Measurements from ENCODE around the gene PKP4.

The PKP4 gene

GRCh38 chr2:158725441-158725891 is 268.7 kb downstream of the PKP4 start:
- Histone ChIP-seq H3K9me3 (ENCODE audit: severe bottlenecking) (no peaks in the 10 kb centered on the region), H3K4me3 (ENCODE audit: severe bottlenecking) (no peak overlapping the region), H3K27ac (ENCODE audit: poor library complexity, severe bottlenecking) (no peak overlapping the region), H3K27me3 (ENCODE audit: insufficient read depth, poor library complexity, severe bottlenecking) (no peaks in the 10 kb centered on the region), H3K4me1 (ENCODE audit: insufficient read depth, poor library complexity, severe bottlenecking) (peaks cover 19% of the 10 kb centered on the region), H3K36me3 (ENCODE audit: low read depth) (no peaks in the 10 kb centered on the region)
- DNase-seq (ENCODE audit: low spot score), result no peak
- peak; percentile 41; the same call in 2 of the 3 replicates for ATAC-seq (ENCODE audit: low read depth)
- no peak for TF ChIP-seq CTCF (IDR thresholded peaks at IDR 0.05; ENCODE audit: poor library complexity, severe bottlenecking)

- Histone ChIP-seq H3K36me3 (ENCODE audit: low read depth) (no peaks in the 10 kb centered on the region), H3K27me3 (ENCODE audit: insufficient read depth, poor library complexity, severe bottlenecking) (no peaks in the 10 kb centered on the region), H3K4me1 (ENCODE audit: insufficient read depth, poor library complexity, severe bottlenecking) (peaks cover 19% of the 10 kb centered on the region), H3K9me3 (ENCODE audit: severe bottlenecking) (no peaks in the 10 kb centered on the region), H3K4me3 (ENCODE audit: severe bottlenecking) (no peak overlapping the region), H3K27ac (ENCODE audit: poor library complexity, severe bottlenecking) (no peak overlapping the region)
- ATAC-seq (ENCODE audit: low read depth) (no peak), DNase-seq (ENCODE audit: low spot score) (no peak)
- no peak for TF ChIP-seq CTCF (IDR thresholded peaks at IDR 0.05; ENCODE audit: poor library complexity, severe bottlenecking)
Measured at GRCh38 chr2:158726911-158727592, 270.3 kb downstream of the PKP4 start.

- DNase-seq (ENCODE audit: low spot score) (no peak), ATAC-seq (ENCODE audit: low read depth) (no peak)
- no peak overlapping the region for H3K4me3 ChIP-seq (ENCODE audit: severe bottlenecking)
- H3K9me3 ChIP-seq (ENCODE audit: severe bottlenecking), result no peaks in the 10 kb centered on the region
- H3K4me1 ChIP-seq (ENCODE audit: insufficient read depth, poor library complexity, severe bottlenecking), result peaks cover 19% of the 10 kb centered on the region
- H3K27ac ChIP-seq (ENCODE audit: poor library complexity, severe bottlenecking), result no peak overlapping the region
- H3K27me3 ChIP-seq (ENCODE audit: insufficient read depth, poor library complexity, severe bottlenecking), result no peaks in the 10 kb centered on the region
- no peaks in the 10 kb centered on the region for H3K36me3 ChIP-seq (ENCODE audit: low read depth)
- TF ChIP-seq CTCF (IDR thresholded peaks at IDR 0.05; ENCODE audit: poor library complexity, severe bottlenecking), result no peak
Measured at GRCh38 chr2:158728422-158728821, 271.7 kb downstream of the PKP4 start.

- Histone ChIP-seq H3K27me3 (ENCODE audit: insufficient read depth, poor library complexity, severe bottlenecking) (no peaks in the 10 kb centered on the region), H3K36me3 (ENCODE audit: low read depth) (no peaks in the 10 kb centered on the region), H3K27ac (ENCODE audit: poor library complexity, severe bottlenecking) (no peak overlapping the region), H3K4me1 (ENCODE audit: insufficient read depth, poor library complexity, severe bottlenecking) (peaks cover 9% of the 10 kb centered on the region), H3K4me3 (ENCODE audit: severe bottlenecking) (no peak overlapping the region), H3K9me3 (ENCODE audit: severe bottlenecking) (no peaks in the 10 kb centered on the region)
- DNase-seq (ENCODE audit: low spot score) (no peak), ATAC-seq (ENCODE audit: low read depth) (no peak)
- TF ChIP-seq CTCF (IDR thresholded peaks at IDR 0.05; ENCODE audit: poor library complexity, severe bottlenecking), result no peak
Measured at GRCh38 chr2:158729451-158729850, 272.7 kb downstream of the PKP4 start.

GRCh38 chr2:158729873-158730620 is 273.3 kb downstream of the PKP4 start:
- no peak for TF ChIP-seq CTCF (IDR thresholded peaks at IDR 0.05; ENCODE audit: poor library complexity, severe bottlenecking)
- no peaks in the 10 kb centered on the region for H3K9me3 ChIP-seq (ENCODE audit: severe bottlenecking)
- H3K36me3 ChIP-seq (ENCODE audit: low read depth), result no peaks in the 10 kb centered on the region
- H3K27ac ChIP-seq (ENCODE audit: poor library complexity, severe bottlenecking), result no peak overlapping the region
- peaks cover 3% of the 10 kb centered on the region for H3K4me1 ChIP-seq (ENCODE audit: insufficient read depth, poor library complexity, severe bottlenecking)
- H3K4me3 ChIP-seq (ENCODE audit: severe bottlenecking), result no peak overlapping the region
- no peaks in the 10 kb centered on the region for H3K27me3 ChIP-seq (ENCODE audit: insufficient read depth, poor library complexity, severe bottlenecking)
- no peak for DNase-seq (ENCODE audit: low spot score)
- no peak for ATAC-seq (ENCODE audit: low read depth)

All from RWPE2 (cell line).